Fibroblast of lung (primary cell): ENCODE results near the gene RAB11FIP5. TPM values are rescaled to one million over a fixed set of nuclear protein-coding genes. Genes with fewer than 3 reads are reported as not detected.

ENCODE experiments used
- DNase-seq, 2 donors: peaks; one replicate each; pipeline versions ENCODE4 v3.0.0 to v3.0.0-alpha.2; 2010; ENCODE audit warnings: low read depth in 2 of 2
- H2AFZ ChIP-seq: 2 replicates; pipeline ENCODE4 v1.5.1; 2012; ENCODE audit warnings: low read length, control low read depth, inconsistent platforms
- H3K27ac ChIP-seq: 2 replicates; pipeline ENCODE4 v1.5.1; 2011; ENCODE audit warnings: low read length, control low read depth; ENCODE audit not compliant: insufficient read depth
- H3K27me3 ChIP-seq: 2 replicates; pipeline ENCODE4 v1.5.1; 2011; ENCODE audit warnings: mild to moderate bottlenecking, low read length; ENCODE audit not compliant: control insufficient read depth, insufficient read depth
- H3K36me3 ChIP-seq: 2 replicates; pipeline ENCODE4 v1.5.1; 2011; ENCODE audit warnings: low read length; ENCODE audit not compliant: control insufficient read depth, insufficient read depth
- H3K4me1 ChIP-seq: 2 replicates; pipeline ENCODE4 v1.5.1; 2011; ENCODE audit warnings: low read length; ENCODE audit not compliant: control insufficient read depth, insufficient read depth; ENCODE audit errors: extremely low read depth
- H3K4me2 ChIP-seq: 2 replicates; pipeline ENCODE4 v1.5.1; 2011; ENCODE audit warnings: low read length, control low read depth; ENCODE audit not compliant: insufficient read depth; ENCODE audit errors: extremely low read depth
- H3K4me3 ChIP-seq, 4 experiments: fragments of 200-600 bp in 1 of 4; sonication (generic) in 1 of 4; replicated peaks in 1 of 4; 2 replicates each; pipeline ENCODE4 v1.5.1; 2011 to 2016; ENCODE audit warnings: low read length in 4 of 4, low read depth in 3 of 4, mild to moderate bottlenecking in 3 of 4, control low read depth in 2 of 4, inconsistent platforms in 1 of 4, mixed read lengths in 1 of 4; ENCODE audit not compliant: insufficient read depth in 1 of 4; ENCODE audit errors: control extremely low read depth in 1 of 4
- H3K79me2 ChIP-seq: 2 replicates; pipeline ENCODE4 v1.5.1; 2012; ENCODE audit warnings: mild to moderate bottlenecking, low read length, inconsistent platforms; ENCODE audit not compliant: control insufficient read depth, insufficient read depth
- H3K9ac ChIP-seq: 2 replicates; pipeline ENCODE4 v1.5.1; 2011; ENCODE audit warnings: mild to moderate bottlenecking, low read length, control low read depth; ENCODE audit not compliant: insufficient read depth
- H3K9me3 ChIP-seq: 2 replicates; pipeline ENCODE4 v1.5.1; 2012; ENCODE audit warnings: low read depth, low read length; ENCODE audit not compliant: control insufficient read depth, insufficient read depth
- H4K20me1 ChIP-seq: 2 replicates; pipeline ENCODE4 v1.5.1; 2011; ENCODE audit warnings: low read length; ENCODE audit not compliant: control insufficient read depth, insufficient read depth; ENCODE audit errors: extremely low read depth
- EZH2 ChIP-seq: IDR thresholded peaks from 2 replicates; pipeline ENCODE4 v1.5.1; 2012; ENCODE audit warnings: low read length, control low read depth, mild to moderate bottlenecking; ENCODE audit errors: missing control alignments
- polyA plus RNA-seq, 2 donors: library from polyadenylated mRNA; depleted of rRNA in 1 of 2; stranded (reverse) in 1 of 2; unstranded in 1 of 2; fragments of >200 nt; gene quantifications; 2 replicates each; pipeline ENCODE4 v1.2.1, GENCODE V29; 2011 to 2012; ENCODE audit warnings: missing spikeins in 1 of 2
- total RNA-seq: library from RNA; depleted of rRNA; stranded (reverse); fragments of >200 nt; gene quantifications from 2 replicates; pipeline ENCODE4 v1.2.1, GENCODE V29; 2014
- TF ChIP-seq, protein P1 (sequence below), 2 donors: IDR thresholded peaks in 1 of 2; conservative IDR thresholded peaks in 1 of 2; 1 replicate in 1 of 2; 2 replicates in 1 of 2; pipeline ENCODE4 v1.5.1; 2011 to 2012; ENCODE audit warnings: low read length in 2 of 2, control low read depth in 1 of 2, inconsistent platforms in 1 of 2, low read depth in 1 of 2, mild to moderate bottlenecking in 1 of 2

Gene RAB11FIP5
- total and polyA plus RNA-seq, 2 donors (not counting 1 experiment from before 2014, with no cell fraction given), result 27.7 to 35.0 TPM

DNA sequence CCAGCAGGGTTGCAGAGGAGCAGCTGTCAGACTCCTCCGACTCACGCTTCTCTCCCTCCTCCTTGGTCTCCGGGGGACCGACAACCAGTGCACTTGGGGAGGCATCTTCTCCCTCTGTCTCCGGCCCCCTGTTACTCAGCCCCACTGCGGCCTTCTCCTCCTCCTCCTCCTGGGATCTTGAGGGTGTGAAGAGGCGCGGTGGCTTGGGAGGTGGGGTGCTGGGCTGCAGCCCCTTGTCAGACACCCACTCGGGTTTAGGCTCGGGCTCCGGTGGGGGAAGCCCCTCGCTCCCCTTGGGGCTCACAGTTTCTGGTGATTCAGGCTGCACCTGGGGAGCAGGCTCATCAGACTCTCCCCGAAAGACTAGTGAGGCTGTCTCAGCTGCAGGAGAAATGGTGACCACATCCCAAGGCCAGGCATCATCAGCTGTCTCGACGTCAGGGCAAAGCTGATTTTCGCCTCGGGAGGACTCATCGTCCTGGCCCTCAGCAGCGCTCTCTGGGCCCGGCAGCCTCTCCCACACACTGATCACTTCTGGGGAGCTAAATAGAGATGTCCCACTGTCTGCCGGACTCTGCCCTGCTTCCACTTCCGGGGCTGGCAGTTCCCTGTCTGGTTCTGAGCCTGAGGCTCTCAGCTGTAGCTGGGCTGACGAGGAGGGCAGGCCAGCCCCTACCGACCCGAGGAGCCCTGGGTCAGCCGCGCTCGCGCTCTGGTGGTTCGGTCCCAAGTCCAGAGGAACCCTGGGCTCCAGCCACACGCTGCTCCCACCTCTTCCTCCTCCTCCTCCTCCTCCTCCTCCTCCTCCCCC lies 32.2 kb downstream of the RAB11FIP5 start:
- no peak for TF ChIP-seq EZH2
- TF ChIP-seq, protein P1, sequence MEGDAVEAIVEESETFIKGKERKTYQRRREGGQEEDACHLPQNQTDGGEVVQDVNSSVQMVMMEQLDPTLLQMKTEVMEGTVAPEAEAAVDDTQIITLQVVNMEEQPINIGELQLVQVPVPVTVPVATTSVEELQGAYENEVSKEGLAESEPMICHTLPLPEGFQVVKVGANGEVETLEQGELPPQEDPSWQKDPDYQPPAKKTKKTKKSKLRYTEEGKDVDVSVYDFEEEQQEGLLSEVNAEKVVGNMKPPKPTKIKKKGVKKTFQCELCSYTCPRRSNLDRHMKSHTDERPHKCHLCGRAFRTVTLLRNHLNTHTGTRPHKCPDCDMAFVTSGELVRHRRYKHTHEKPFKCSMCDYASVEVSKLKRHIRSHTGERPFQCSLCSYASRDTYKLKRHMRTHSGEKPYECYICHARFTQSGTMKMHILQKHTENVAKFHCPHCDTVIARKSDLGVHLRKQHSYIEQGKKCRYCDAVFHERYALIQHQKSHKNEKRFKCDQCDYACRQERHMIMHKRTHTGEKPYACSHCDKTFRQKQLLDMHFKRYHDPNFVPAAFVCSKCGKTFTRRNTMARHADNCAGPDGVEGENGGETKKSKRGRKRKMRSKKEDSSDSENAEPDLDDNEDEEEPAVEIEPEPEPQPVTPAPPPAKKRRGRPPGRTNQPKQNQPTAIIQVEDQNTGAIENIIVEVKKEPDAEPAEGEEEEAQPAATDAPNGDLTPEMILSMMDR (conservative IDR thresholded peaks at IDR 0.05 in 1 of 2, IDR thresholded peaks at IDR 0.05 in 1 of 2; ENCODE audit: low read depth in 1 of 2, low read length in 2 of 2), result no peak
- peaks cover 8% of the 10 kb centered on the region for H3K36me3 ChIP-seq
- no peak overlapping the region for H3K27ac ChIP-seq
- no peak overlapping the region for H3K4me2 ChIP-seq
- H3K27me3 ChIP-seq, result no peaks in the 10 kb centered on the region
- no peaks in the 10 kb centered on the region for H4K20me1 ChIP-seq
- H3K4me1 ChIP-seq, result no peaks in the 10 kb centered on the region
- no peak for DNase-seq
- H2AFZ ChIP-seq, result no peak overlapping the region
- H3K9ac ChIP-seq, result no peak overlapping the region
- H3K79me2 ChIP-seq, result peaks cover 20% of the 10 kb centered on the region
- no peak overlapping the region for H3K4me3 ChIP-seq
- H3K9me3 ChIP-seq, result no peaks in the 10 kb centered on the region

DNA sequence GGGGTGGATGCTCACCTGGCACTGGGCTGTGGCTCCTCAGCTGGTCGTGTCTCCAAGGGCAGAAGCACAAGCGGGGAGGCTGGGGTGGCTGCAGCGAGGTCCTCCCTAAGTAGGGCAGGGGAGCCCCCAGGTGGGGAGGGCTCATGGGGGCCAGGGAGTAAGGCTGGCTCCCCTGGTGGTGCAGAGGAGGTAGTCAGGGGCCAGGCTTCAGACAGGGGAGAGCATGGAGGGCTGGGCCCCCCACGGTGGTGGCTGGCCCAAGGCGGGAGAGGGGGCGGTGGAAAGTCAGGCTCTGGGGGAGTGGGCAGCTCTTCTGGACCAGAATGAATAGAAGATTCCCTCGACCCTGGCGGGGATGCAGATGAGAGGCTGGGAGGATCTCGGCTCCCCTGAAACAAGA lies 33.1 kb downstream of the RAB11FIP5 start:
- H3K36me3 ChIP-seq, result peaks cover 8% of the 10 kb centered on the region

More for the DNA sequence above, 33.1 kb downstream of the RAB11FIP5 start:
- H2AFZ ChIP-seq, result no peak overlapping the region
- no peak overlapping the region for H3K4me3 ChIP-seq
- H3K9ac ChIP-seq, result no peak overlapping the region
- H3K4me2 ChIP-seq, result no peak overlapping the region
- no peaks in the 10 kb centered on the region for H3K9me3 ChIP-seq
- H3K27ac ChIP-seq, result no peak overlapping the region
- no peak for DNase-seq
- no peaks in the 10 kb centered on the region for H4K20me1 ChIP-seq
- peaks cover 11% of the 10 kb centered on the region for H3K79me2 ChIP-seq
- no peaks in the 10 kb centered on the region for H3K4me1 ChIP-seq
- TF ChIP-seq, protein P1 (conservative IDR thresholded peaks at IDR 0.05 in 1 of 2, IDR thresholded peaks at IDR 0.05 in 1 of 2; ENCODE audit: low read depth in 1 of 2, low read length in 2 of 2), result no peak
- TF ChIP-seq EZH2, result no peak
- no peaks in the 10 kb centered on the region for H3K27me3 ChIP-seq
